GM18907 (cell line): ENCODE data around the gene TMEM44.
"Not testable (repeated sequence)": the region's sequence is repeated elsewhere in the genome, so short reads cannot be mapped to it uniquely, and the experiment has no call there.

ENCODE experiments used
- ATAC-seq: cut with Tn5 transposase; IDR thresholded peaks from one replicate; pipeline ENCODE4 v1.9.1; 2021; ENCODE audit warnings: mild to moderate bottlenecking, moderate library complexity; ENCODE audit not compliant: unreplicated experiment

The TMEM44 gene

DNA sequence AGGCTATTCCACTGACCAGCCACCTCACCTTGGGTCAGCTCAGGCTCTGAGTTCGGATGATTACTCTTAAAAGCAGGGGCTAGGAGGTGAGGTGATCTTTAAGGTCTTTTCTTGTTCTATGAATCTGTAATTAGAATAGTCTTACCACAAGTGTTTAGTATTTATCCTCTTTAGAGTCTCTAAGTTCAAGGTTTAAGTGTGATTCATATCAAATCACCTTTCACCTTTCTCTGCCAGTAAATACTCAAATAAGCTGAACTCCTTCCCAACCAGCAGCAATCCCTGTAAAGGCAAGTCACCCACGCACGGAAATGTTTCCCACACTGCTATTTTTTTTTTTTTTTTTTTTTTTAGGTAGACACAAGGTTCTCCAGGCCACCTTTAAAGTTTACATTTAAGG lies 14.5 kb upstream of the TMEM44 start:
- ATAC-seq, result no peak

DNA sequence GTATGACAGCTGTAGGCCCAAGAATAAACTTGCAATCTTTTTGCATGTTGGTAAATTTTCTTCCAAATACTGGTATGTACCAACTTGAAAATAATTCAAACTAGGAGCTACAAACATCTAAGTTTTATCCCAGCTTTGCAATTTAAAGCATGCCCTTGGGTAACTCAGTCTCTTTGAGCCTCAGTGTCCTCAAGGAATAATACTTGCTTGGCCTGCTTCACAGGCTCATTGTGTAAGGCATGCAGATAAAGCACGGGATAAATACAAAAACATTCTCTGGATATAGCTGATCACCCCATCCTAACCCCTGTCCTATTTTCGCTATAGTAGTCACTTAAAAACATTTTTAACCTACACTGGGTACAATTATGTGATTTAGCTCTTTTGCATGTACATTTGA lies 9.6 kb upstream of the TMEM44 start:
- ATAC-seq, result no peak

DNA sequence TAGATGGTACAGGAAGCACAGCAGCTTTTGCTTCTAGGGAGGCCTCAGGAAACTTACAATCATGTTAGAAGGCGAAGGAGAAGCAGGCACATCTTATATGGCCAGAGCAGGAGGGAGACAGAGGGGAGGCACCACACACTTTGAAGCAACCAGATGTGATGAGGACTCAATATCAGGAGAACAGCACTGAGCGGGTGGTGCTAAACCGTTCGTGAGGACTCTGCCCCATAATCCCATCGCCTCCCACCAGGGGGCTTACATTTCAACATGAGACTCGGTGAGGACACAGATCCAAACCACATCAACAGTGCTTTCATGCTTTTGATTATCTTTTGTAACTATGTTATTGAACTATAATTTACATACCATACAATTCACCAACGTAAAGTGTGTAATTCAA lies 7.6 kb upstream of the TMEM44 start:
- no peak for ATAC-seq

DNA sequence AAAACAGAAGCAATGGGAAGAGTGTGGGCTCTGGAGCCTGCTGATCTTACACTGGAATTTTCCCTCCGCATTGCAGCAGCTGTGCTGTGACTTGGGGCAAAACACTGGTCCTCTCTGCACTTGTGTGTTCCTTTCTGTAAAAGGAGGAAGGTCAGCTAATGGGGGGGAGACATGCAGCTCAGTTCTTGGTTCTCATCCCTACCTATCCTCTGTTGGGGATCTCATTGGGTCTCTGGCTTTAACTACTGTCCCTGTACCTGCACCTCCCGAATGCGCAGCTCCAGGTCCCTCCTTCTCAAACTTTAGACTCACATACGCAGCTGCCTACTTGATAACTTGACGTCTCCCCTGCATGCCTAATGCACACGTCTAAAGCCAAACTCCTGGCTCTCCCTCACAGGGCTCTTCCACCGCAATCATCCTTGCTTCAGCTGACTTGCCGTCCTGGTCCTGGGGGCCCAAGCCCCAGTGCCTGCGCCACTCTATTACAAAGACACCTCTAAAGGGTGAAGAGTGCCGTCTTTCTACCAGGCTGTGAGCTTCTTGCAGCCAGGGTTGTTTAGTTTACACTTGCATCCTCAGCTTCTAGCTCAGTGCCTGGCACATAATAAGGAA lies 5.9 kb upstream of the TMEM44 start:
- ATAC-seq, result no peak

DNA sequence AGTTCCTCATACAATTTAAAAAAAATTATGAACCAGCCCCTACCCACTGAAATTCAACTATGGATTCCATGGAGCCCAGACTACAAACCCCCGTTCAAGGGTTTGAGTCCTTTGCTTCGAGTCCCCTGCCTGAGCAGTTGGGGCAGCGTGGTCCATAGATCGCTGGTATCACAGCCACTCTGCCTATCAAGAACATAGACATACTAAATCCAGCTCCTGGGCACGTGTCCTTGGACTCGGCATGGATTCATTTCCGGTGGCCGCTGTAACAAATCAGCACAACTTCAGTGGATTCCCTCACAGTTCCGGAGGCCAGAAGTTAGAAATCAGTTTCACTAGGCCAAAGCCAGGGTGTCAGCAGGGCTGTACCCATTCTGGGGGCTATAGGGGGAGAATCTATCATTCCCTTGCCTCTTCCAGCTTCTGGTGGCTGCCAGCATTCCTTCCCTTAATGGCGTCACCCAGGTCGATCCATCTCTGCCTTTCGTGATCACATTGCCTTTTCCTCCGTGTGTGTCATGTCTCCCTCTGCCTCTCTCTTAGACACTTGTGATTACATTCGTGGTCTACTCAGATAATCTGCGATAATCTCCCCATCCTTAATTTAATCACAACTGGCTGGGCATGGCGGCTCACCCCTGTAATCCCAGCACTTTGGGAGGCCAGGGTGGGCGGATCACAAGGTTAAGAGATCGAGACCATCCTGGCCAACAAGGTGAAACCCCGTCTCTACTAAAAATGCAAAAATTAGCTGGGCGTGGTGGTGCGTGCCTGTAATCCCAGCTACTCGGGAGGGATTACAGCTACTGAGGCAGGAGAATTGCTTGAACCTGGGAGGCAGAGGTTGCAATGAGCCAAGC lies 4.6 kb upstream of the TMEM44 start:
- no peak for ATAC-seq

DNA sequence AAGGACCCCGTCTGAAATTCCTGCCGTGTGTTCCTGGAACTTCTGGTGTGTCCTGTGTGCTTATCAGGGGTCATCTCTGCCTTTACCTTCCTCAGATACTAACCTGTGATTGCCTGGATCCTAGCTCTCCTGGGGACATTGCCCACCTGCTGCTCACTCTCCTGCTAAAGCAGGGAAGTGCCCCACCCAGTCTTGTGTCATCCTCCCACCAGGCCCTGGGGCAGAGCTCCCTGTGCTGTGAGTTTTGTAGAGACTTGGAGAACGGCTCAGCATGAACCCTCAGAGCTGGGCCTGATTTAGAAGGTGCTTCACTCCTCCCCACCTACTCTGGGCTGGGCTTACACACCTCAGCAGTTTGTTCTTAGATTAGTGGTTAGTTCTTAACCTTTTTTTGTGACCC lies 3.8 kb upstream of the TMEM44 start:
- no peak for ATAC-seq

DNA sequence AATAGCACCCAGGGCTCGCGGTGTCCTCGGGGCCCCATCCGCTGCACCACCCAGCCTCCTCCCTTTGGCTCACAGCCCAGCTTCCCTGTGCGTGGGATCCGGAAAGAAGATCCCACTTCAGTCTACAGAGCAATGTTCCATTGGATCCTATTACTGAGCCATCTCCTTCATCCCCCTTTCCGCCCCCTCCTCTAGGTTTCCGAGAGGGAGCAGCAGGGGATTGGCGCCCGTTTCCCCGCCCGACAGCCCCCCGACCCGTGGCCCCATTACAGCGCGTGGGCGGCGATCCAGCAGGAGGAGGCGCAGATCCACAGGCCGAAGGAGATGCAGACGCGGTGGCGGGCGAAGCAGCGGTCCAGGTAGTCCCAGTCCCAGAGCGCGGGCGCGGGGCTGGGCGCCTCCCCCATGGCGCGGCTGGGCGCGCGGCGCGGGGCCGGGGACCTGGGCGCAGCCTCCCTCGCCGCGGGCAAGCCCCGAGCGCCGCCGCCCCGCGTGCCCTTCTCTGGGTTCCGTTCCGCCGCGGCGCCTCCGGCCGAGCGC lies 340 bp downstream of the TMEM44 start:
- peak; percentile 64 for ATAC-seq

DNA sequence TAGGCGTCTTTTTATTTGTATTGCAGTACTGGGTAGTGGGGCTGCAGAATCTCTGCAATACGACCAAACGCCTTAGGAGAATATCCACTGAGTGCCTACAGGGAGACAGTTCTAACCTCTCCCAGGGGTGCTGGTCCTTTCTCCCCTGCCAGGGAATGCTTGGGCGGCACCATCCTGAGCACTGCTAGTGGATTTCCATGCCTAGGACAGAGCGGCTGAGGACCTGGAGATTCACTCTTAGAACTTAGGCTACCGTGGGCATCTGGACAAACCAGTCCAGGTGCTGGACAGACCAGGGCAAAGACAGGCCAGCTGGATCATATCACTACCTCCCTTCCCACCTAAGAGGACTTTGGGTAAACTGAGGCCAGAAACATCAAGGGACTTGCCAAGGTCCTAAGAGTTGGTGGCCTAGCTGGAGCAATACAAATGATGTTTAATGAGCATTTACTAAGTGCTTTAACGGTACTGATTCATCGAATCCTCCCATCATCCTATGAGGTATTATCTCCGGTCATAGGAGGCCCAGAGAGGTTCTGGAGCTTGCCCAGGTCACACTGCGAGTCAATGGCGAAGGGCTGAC lies 902 bp downstream of the TMEM44 start:
- ATAC-seq, result no peak

DNA sequence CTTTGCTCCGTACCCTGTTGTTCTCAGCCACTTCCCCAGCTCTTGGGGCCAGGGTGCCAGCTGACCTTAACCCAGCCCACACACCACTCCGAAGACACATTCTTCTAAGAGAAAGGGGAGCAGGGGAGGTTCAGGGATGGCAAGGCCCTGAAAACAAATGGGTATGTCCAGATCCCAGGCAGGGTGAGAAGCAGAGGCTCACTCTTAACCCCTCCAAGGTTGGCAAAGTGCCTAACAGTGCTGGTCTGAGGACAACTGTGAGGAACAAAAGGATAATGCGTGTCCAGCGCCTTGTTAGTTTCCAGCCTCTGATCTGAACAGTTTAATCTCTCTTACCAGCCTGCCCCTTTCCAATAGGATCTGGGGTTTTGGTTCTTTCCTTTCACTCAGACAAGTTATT lies 1.5 kb downstream of the TMEM44 start:
- ATAC-seq, result no peak

DNA sequence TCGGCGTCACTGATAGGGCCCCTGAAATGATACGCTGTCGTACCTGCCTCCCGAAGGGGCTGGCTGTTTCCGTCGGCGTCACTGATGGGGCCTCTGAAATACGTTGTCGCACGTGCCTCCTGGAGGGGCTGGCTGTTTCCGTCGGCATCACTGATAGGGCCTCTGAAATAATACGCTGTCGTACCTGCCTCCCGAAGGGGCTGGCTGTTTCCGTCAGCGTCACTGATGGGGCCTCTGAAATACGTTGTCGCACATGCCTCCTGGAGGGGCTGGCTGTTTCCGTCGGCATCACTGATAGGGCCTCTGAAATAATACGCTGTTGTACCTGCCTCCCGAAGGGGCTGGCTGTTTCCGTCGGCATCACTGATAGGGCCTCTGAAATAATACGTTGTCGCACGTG lies 2.5 kb downstream of the TMEM44 start:
- not testable (repeated sequence) for ATAC-seq

DNA sequence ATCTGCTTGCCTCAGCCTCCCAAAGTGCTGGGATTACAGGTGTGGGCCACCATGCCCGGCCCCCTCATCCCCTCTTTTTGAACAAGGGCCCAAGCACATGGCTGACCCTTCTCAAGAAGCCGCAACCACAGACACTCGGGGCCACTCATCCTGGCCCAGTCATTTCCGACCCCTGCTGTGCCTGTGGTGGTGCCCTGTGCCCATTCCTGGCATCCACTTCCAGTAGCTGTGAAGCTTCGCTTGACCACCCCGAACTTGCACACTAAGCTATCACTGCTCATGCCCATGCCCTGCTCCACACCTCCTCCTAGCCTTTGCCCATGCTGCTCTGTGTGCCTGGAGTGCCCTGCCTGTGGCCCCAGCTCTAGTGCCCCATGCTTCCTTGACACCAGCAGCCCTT lies 8.3 kb downstream of the TMEM44 start:
- no peak for ATAC-seq

DNA sequence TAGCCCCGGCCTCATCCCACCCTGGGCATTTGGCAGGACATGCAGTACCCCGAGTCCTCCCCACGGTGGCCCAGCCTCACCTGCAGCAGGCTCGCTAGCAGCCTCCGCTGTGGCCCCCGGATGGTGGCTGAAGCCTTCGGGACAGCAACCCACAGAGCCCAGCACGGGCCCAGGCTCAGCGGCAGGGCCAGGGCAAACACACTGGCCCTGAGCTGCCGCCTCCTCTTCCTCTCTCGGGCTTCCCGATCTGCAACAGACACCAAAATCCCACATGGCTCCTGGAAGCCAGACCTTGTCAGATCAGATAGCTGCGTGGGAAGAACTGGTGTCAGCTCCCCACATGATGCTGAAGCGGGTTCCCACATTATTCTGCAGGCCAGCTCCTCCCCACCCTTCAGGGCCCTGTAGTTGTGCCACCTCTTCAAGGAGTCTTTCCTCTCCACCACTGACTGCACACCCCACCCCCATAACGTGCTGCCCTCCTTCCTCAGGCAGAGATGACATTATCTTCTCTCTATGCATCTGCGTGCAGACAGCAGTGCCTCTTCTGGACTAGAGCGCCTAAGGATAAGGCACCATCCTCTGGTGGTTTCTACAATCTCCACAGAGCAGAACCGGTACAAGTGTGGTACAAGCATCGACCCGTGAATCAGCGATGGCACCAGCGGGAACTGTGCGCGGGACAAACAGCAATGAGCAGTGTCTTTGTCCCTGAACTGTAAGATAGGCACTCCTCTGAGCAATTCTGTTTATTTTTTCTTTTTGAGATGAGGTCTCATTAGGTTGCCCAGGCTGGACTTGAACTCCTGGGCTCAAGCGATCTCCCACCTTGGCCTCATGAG lies 9.5 kb downstream of the TMEM44 start:
- ATAC-seq, result no peak

DNA sequence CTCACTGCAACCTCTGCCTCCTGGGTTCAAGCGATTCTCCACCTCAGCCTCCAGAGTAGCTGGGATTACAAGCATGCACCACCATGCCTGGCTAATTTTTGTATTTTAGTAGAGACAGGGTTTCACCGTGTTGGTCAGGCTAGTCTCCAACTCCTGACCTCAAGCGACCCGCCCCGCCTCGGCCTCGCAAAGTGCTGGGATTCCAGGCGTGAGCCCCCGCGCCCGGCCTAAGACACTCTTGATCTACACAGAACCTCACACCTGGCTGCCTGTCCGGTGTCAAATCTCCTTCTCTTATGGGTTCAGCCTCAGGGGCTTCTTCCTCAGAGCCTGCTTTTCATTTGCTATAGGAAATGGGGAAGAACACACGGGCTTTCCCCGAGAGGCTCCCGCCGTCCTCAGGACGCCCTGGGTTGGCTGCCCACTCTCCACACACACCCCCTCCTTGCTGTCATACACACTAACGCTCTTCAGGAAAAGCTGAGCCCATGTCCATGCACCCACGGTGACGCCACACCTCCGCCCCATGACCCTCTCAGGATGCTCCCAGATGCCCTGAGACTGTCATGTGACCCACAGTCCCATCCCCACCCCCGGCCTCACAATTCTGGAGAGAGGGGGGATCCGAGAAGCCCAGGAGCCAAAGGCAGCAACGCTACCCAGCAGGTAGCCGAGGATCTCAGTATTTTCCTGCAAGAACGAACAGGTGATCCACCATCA lies 10.4 kb downstream of the TMEM44 start:
- no peak for ATAC-seq

DNA sequence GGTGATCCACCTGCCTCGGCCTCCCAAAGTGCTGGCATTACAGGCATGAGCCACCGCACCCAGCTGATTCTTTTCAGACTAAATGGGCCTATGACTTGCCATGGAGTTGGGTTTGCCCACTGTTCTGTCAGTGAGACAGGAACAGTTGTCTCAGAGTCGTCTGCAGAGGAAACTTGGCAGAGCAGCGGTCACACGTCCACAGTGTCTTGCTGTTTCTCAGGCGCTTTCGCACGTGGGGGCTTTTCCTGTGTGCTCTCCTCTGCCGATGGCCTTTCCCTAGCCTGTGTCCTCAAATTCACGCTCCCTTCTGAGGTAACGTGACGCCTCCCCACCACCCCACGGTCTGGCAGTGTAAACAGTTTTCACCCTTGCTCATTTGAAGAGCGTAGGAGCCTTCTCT lies 11.3 kb downstream of the TMEM44 start:
- no peak for ATAC-seq

DNA sequence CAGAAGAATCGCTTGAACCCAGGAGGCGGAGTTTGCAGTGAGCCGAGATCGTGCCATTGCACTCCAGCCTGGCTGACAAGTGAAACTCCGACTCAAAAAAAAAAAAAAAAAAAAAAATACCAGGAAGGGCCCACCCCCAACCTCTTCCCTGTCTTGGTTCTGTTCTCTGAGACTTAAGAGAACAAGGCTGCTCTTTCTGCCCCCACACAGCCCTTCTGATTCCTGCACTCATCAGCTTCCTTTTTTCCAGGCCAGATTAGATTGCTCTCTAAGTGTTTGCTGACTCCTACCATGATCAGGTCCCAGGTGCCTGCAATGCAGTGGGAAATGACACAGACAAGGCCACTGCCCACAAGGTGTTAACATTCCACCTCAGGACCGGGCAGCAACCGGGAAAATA lies 13.0 kb downstream of the TMEM44 start:
- no peak for ATAC-seq

DNA sequence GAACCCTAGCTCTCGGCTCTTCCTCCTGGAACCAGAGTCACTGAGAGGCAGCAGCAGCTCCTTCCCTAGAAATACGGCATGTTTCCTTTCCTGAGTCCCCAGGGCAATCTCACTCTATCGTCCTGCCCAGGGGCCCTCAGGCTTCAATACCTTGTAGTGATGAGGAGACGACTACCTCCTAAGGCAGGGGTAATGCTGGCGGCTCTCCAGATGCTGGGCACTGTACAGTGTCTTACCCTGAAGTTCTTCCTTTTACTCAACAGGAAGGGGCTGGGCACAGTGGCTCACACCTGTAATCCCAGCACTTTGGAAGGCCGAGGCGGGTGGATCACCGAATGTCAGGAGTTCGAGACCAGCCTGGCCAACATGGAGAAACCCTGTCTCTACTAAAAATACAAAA lies 13.5 kb downstream of the TMEM44 start:
- ATAC-seq, result no peak

DNA sequence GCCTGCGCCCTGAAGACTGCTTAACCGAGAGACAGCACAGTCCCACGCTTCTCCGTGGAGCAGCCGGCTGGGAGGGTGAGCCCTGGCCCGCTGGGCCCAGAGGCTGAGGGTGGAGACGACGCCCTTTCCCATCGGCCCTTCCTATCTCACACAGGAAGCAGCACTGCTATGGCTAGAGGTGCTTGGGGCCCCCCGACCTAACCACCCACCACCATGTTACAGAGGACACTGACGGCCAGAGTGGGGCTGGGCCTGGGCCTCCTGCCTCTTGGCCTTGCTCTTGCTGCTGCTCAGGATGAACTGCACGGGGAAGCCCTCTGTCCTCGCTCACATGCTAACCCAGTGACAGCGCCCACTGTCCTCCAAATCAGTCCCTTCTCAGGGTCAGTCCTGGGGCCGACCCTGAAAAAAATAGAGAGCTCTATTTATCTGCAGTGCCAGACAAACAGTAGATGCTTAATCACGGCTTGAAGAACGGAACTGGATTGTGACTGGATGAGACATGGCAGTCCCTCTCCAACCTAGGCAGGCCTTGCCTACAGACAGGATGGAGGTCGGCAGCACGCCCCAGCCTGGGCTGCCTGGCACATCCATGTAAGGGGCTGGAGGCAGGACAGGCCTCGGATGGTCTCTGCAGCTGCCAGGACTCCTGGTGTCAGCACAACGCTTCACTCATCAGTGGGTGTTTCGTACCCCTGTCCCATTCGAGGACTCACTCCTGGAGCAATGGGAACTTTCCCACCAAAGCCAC lies 14.2 kb downstream of the TMEM44 start:
- ATAC-seq, result no peak

DNA sequence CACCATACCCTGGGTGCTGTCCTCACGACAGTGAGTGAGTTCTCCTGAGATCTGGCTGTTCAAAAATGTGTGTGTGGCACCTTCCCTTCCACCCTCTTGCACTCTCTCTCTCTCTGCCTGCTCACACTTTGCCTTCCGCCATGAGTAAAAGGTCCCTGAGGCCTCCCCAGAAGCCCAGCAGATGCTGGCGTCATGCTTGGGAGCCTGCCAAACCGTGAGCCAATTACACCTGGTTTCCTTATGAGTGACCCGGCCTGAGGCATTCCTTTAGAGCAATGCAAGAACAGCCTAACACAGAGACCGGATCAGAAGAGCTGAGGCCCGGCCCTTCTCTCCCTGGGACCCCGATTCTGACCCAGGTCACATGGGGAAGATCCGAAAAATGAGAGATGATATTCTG lies 15.4 kb downstream of the TMEM44 start:
- ATAC-seq, result no peak

DNA sequence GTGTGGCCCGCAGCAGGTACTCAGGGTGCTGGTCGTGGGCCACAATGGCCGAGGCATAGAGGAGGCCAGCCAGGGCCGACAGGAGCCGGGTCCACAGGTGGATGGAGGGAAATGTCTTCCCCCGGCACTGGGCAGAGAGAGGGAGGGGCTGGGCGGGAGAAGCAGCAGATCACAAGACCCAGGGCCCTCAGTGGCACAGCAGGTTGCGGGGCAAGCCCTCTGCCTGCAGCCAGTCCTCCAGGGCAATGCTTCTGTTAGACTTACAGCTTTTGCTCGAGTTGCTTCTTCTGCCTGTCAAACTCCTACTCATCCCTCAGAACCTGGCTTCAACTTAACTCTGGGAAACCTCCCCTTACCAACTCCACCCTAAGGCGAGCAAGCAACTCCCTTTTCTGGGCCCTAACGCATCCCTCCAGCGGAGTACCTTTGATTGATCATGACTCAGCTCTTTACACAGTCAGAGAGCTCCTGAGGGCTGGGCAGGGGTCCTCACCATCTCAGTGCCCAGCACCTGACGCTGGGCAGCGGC lies 16.0 kb downstream of the TMEM44 start:
- ATAC-seq, result no peak

DNA sequence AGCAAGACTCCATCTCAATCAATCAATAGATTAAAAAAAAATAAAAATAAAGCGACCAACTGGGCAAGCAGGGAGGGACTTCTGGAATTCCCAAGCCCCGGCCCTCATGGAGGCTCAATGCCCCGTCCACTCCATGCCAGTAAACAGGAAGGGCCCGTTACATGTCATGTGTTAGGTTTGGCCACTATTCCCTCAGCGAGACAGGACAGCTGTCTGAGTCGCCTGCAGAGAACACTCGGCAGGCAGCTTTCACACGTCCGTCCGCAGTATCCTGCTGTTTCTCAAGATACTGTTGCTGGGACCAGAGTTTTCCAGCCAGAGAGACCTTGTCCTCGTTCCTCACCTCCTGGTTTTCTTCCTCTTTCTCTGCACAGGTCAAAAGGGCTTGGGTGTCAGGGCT lies 18.0 kb downstream of the TMEM44 start:
- ATAC-seq, result no peak
